Pancreas (tissue), 10 donors: ENCODE measurements around the gene SAGE1. TPM values are rescaled to one million over a fixed set of nuclear protein-coding genes. Genes with fewer than 3 reads are reported as not detected.

ENCODE experiments used
- ATAC-seq, 4 donors: fragments of 200-7000 bp; cut with Tn5 transposase; one replicate each; pipeline versions ENCODE4 v1.8.0 to v1.9.1; 2020; ENCODE audit warnings: mild to moderate bottlenecking in 4 of 4, moderate library complexity in 4 of 4
- DNase-seq, 6 donors: peaks; one replicate each; pipeline ENCODE4 v3.0.0-alpha.2; 2020
- FAIRE-seq: peaks from 2 replicates; lab custom pipeline; 2012; peaks lifted over from hg19 to GRCh38; lab: Jason Lieb, UNC
- H3K27ac ChIP-seq, 4 donors: fragments of 200-600 bp; sonication (generic); 1 replicate in 3 of 4; 2 replicates in 1 of 4; pipeline versions ENCODE4 v1.5.0 to v1.8.0; 2020
- H3K27me3 ChIP-seq, 4 donors: fragments of 200-600 bp; one replicate each; pipeline ENCODE4 v1.8.0; 2021
- H3K36me3 ChIP-seq, 3 donors: fragments of 200-600 bp; sonication (generic) in 1 of 3; one replicate each; pipeline versions ENCODE4 v1.5.0 to v1.8.0; 2020 to 2021
- H3K4me1 ChIP-seq, 3 donors: fragments of 200-600 bp; one replicate each; pipeline ENCODE4 v1.8.0; 2021
- H3K4me3 ChIP-seq, 4 donors: fragments of 200-600 bp; sonication (generic) in 2 of 4; one replicate each; pipeline versions ENCODE4 v1.5.0 to v1.8.0; 2020 to 2021
- H3K9me3 ChIP-seq, 4 donors: fragments of 200-600 bp; one replicate each; pipeline ENCODE4 v1.8.0; 2021
- WGBS, 2 donors: extraction: QIAGEN DNeasy Blood & Tissue Kit; methylation state at CpG; one replicate each; pipeline ENCODE4 v1.1.7; 2013; 5-methylcytosine and 5-hydroxymethylcytosine counted together
- intact Hi-C, 3 donors: fragments of 100-400 bp; cut with DNase I; formaldehyde crosslinking; loops; one replicate each; pipeline versions ENCODE4 v1.11.1 to v1.14.2; 2022
- polyA plus RNA-seq, 2 donors: library from polyadenylated mRNA; stranded (reverse); fragments of 200-250 nt; gene quantifications; one replicate each; pipeline ENCODE4 v1.2.3, GENCODE V29; 2013
- total RNA-seq, 6 donors: library from RNA; stranded (reverse); fragmentation: NEBNext Ultra II Directional in 4 of 6; extraction: Animal tissue kit (Norgen Biotek cat#: 25700) in 4 of 6; gene quantifications; one replicate each; pipeline versions ENCODE4 v1.2.1 to v1.2.4, GENCODE V29; 2021 to 2023
- TF ChIP-seq, protein P1 (sequence below), 4 donors: fragments of 200-600 bp; sonication (generic) in 3 of 4; IDR thresholded peaks; one replicate each; pipeline versions ENCODE4 v1.5.0 to v1.8.0; 2021; ENCODE audit warnings: antibody characterized with exemption in 4 of 4
- donor health status: healthy with polysubstance abuse.
- donor health status: DM: no; HTN: no; CAD: no; lungs with moderate emphysema.
- donor health status: DM: no; HTN: no; CAD: no.
- donor health status: control.
- donor health status: control.
- donor health status: Bipolar disorder and iron deficiency.
- donor health status: DM: yes; HTN: yes; CAD: no.
- donor health status: DM: no; HTN: no; CAD: no.
- donor health status: DM: no; HTN: no; CAD: no.
- donor health status: DM: yes; HTN: yes; CAD: no.

Gene SAGE1
- total and polyA plus RNA-seq, 8 donors = 0.47 TPM; not detected in 7

DNA sequence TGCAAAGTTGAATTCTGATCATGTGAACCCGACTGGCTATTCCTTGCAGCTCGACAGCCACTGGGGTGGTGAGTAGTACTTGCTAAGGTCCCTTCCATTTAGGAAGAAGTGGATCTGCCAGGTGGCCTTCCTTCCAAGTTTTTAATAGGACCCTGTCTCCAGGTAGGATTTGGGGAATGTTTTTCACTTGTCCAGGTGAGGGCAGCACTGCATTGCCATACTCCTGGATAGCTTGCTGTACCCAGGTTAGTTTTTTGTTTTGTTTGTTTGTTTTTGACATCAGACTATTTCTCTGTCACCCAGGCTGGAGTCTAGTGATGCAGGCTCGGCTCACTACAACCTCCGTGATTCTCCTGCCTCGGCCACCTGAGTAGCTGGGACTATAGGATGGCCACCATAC is 29.8 kb downstream of the SAGE1 start:
- no peak for FAIRE-seq
- intact Hi-C loops = no loop called here

DNA sequence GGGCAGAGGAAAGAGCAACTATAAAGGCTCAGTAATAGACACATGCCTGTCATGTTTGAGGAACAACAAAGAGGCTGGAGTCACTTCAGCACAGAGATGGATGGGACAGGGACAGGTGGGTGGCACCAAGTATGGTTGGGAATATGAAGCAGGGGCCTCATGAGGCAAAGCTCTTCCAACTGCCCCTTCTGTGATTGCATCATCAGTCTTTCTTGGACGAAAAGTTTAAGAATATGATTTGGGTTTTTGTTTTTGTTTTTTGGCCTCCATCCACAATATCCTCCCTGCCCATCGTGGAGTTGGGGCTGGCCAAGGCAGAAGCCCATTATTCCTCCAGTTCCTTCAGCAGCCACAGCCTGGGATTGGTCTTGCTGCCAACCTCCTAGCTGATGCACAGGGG is 34.4 kb downstream of the SAGE1 start:
- H3K27me3 ChIP-seq = peaks cover 0 to 14% (median 1%) of the 10 kb centered on the region in 4 donors
- no peak overlapping the region for H3K27ac ChIP-seq
- WGBS, 2 donors = 41 to 47% methylated on average over 2 of the region's 2 CpGs
- FAIRE-seq (no peak), ATAC-seq (no peak), DNase-seq (no peak)
- TF ChIP-seq, protein P1, sequence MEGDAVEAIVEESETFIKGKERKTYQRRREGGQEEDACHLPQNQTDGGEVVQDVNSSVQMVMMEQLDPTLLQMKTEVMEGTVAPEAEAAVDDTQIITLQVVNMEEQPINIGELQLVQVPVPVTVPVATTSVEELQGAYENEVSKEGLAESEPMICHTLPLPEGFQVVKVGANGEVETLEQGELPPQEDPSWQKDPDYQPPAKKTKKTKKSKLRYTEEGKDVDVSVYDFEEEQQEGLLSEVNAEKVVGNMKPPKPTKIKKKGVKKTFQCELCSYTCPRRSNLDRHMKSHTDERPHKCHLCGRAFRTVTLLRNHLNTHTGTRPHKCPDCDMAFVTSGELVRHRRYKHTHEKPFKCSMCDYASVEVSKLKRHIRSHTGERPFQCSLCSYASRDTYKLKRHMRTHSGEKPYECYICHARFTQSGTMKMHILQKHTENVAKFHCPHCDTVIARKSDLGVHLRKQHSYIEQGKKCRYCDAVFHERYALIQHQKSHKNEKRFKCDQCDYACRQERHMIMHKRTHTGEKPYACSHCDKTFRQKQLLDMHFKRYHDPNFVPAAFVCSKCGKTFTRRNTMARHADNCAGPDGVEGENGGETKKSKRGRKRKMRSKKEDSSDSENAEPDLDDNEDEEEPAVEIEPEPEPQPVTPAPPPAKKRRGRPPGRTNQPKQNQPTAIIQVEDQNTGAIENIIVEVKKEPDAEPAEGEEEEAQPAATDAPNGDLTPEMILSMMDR (IDR thresholded peaks at IDR 0.05) = no peak
- no peaks in the 10 kb centered on the region for H3K4me1 ChIP-seq
- H3K9me3 ChIP-seq = no peaks in the 10 kb centered on the region
- no peaks in the 10 kb centered on the region for H3K36me3 ChIP-seq
- no peak overlapping the region for H3K4me3 ChIP-seq
- intact Hi-C loops = no loop called here

More for the DNA sequence above, 29.8 kb downstream of the SAGE1 start:
- H3K4me1 ChIP-seq = no peaks in the 10 kb centered on the region
- no peak for DNase-seq
- no peaks in the 10 kb centered on the region for H3K9me3 ChIP-seq
- no peak overlapping the region for H3K27ac ChIP-seq
- H3K27me3 ChIP-seq = peaks cover 0 to 12% (median 1%) of the 10 kb centered on the region in 4 donors
- no peak overlapping the region for H3K4me3 ChIP-seq
- TF ChIP-seq, protein P1 (IDR thresholded peaks at IDR 0.05) = no peak
- ATAC-seq = no peak
- 49 to 50% methylated on average over 5 of the region's 5 CpGs for WGBS, 2 donors
- H3K36me3 ChIP-seq = no peaks in the 10 kb centered on the region

DNA sequence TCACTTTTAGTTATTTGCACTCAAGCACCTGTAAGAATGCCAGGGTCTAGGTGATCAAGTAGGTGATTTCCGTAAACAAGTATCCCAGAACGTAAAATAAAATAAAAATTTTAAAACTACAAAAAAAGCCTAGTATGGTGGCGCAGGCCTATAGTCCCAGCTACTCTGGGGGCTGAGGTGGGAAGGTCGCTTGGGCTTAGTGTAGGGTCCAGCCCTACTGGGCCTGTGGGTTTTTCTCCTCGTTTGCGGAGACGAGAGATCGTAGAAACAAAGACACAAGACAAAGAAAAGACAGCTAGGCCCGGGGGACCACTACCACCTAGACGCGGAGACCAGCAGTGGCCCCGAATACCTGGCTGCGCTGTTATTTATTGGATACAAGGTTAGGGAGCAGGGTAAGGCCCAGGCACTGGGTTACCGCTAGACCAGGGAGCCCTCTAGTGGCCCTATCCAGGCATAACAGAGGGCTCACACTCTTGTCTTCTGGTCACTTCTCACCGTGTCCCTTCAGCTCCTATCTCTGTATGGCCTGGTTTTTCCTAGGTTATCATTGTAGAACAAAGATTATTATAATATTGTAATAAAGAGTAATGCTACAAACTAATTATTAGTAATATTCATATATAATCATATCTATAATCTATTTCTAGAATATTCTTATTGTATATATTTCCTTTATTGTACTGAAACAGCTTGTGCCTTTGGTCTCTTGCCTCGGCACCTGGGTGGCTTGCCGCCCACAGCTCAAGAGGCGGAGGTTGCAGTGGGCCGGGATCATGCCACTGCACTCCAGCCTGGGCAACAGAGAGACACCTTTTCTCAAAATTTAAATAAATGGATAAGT is 38.4 kb downstream of the SAGE1 start:
- Histone ChIP-seq H3K4me3 (no peak overlapping the region), H3K4me1 (no peaks in the 10 kb centered on the region), H3K36me3 (no peaks in the 10 kb centered on the region), H3K27ac (no peak overlapping the region), H3K27me3 (peaks cover 0 to 6% (median 1%) of the 10 kb centered on the region in 4 donors), H3K9me3 (no peaks in the 10 kb centered on the region)
- intact Hi-C loops = no loop called here
- FAIRE-seq = peak; percentile 57
- TF ChIP-seq, protein P1 (IDR thresholded peaks at IDR 0.05) = peak; percentile 57 to 70 (median 66)
- ATAC-seq = peak in 3 of 4 donors; percentile 79 to 85 (median 81)
- peak; percentile 11 to 74 (median 54) for DNase-seq
- 37 to 41% methylated on average over 19 of the region's 19 CpGs for WGBS, 2 donors

DNA sequence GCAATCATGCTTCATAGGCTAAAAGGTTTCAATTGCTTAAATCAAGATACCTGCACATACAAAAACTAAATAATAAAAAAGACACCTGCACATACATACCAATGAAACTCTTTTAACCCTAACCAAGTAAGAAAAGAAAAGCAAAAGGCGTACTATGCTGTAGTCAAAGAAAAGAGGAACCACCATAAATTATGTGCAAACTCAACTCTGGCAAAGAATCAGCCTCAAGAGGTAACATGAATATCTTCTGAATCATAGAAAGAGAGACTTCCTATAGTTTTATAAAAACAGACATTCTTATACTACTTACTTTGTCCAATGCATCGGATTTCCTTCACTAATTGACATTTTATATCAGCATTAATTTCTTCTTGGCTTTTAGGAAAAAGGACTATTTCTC is 51.0 kb downstream of the SAGE1 start:
- Histone ChIP-seq H3K4me3 (no peak overlapping the region), H3K4me1 (no peaks in the 10 kb centered on the region), H3K36me3 (no peaks in the 10 kb centered on the region), H3K27me3 (no peaks in the 10 kb centered on the region), H3K9me3 (no peaks in the 10 kb centered on the region), H3K27ac (no peak overlapping the region)
- FAIRE-seq (no peak), ATAC-seq (no peak), DNase-seq (no peak)
- TF ChIP-seq, protein P1 (IDR thresholded peaks at IDR 0.05) = no peak
- 66 to 84% methylated on average over 2 of the region's 2 CpGs for WGBS, 2 donors
- intact Hi-C loops = no loop called here

DNA sequence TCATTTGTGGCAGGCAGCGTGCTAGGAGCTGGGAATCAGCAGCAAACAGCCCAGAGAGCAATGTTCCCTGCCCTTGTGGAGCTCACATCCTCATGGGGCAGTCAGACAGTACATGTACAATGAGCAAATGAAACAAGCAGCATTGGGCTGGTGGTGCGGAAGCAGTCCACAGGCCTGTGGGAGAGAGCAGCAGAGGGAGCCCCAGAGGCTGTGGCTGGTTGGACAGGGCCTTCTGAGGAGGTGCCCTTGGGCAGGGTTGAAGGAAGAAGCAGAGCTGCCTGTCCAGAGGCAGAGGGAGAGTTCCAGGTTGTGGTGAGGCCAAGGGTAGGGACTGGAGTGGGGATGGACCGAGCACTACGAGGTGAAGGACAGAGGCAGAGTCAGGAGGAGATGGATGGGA is 57.8 kb downstream of the SAGE1 start:
- no peak overlapping the region for H3K27ac ChIP-seq
- no peak overlapping the region for H3K4me3 ChIP-seq
- H3K27me3 ChIP-seq = no peaks in the 10 kb centered on the region
- intact Hi-C loops = no loop called here
- no peak for ATAC-seq
- WGBS, 2 donors = 65 to 81% methylated on average over 4 of the region's 4 CpGs
- TF ChIP-seq, protein P1 (IDR thresholded peaks at IDR 0.05) = no peak
- H3K4me1 ChIP-seq = no peaks in the 10 kb centered on the region
- no peaks in the 10 kb centered on the region for H3K9me3 ChIP-seq
- no peaks in the 10 kb centered on the region for H3K36me3 ChIP-seq
- DNase-seq = no peak
- FAIRE-seq = no peak
